IMR-90 (cell line): ENCODE measurements around the gene FGGY. TPM values are rescaled to one million over a fixed set of nuclear protein-coding genes. Genes with fewer than 3 reads are reported as not detected.
A peak's percentile ranks its signal among the peaks of the same experiment; 100 is the strongest.

Source experiments
- ATAC-seq: fragments of 200-7000 bp; cut with Tn5 transposase; 2 replicates; pipeline ENCODE4 v1.9.1; 2020; ENCODE audit warnings: low read depth, mild to moderate bottlenecking, moderate library complexity
- BruUV-seq: library from RNA; stranded (reverse); fragments of 400-500 nt; replicated peaks from 2 replicates; lab custom pipeline; 2021; lab: Mats Ljungman, UMichigan
- CTCF ChIA-PET: fragments of 300-600 bp; formaldehyde crosslinking; extraction: SDS; loops from one replicate; lab custom pipeline; 2021; ENCODE audit warnings: antibody characterized with exemption; lab: Yijun Ruan, JAX
- POLR2A ChIA-PET: fragments of 300-600 bp; sonication (Branson Sonifier 250); formaldehyde crosslinking; loops from one replicate; lab custom pipeline; 2022; ENCODE audit warnings: antibody characterized with exemption; ENCODE audit not compliant: unreplicated experiment; lab: Charles Lee
- DNase-seq: peaks from one replicate; pipeline ENCODE4 v3.0.0; 2013
- H2AFZ ChIP-seq: replicated peaks from 2 replicates; pipeline ENCODE3; 2013; ENCODE audit warnings: low read length, mild to moderate bottlenecking; ENCODE audit not compliant: poor library complexity
- H2AK5ac ChIP-seq: 2 replicates; pipeline ENCODE4 v1.6.1; 2013; ENCODE audit warnings: low read depth, low read length, inconsistent platforms
- H2AK9ac ChIP-seq: replicated peaks from 2 replicates; pipeline ENCODE3; 2013; ENCODE audit warnings: mild to moderate bottlenecking, low read depth, low read length, moderate library complexity; ENCODE audit not compliant: poor library complexity
- H2BK120ac ChIP-seq: 2 replicates; pipeline ENCODE4 v1.6.1; 2013; ENCODE audit warnings: low read depth, low read length, inconsistent platforms
- H2BK15ac ChIP-seq: 3 replicates; pipeline ENCODE4 v1.6.1; 2013; ENCODE audit warnings: low read depth, low read length, inconsistent platforms
- H2BK20ac ChIP-seq: 2 replicates; pipeline ENCODE4 v1.6.1; 2013; ENCODE audit warnings: low read depth, mild to moderate bottlenecking, inconsistent platforms, low read length, moderate library complexity
- H2BK5ac ChIP-seq: 2 replicates; pipeline ENCODE4 v1.6.1; 2013; ENCODE audit warnings: mild to moderate bottlenecking, low read depth, low read length, inconsistent platforms; ENCODE audit not compliant: poor library complexity, severe bottlenecking
- H3K14ac ChIP-seq: replicated peaks from 2 replicates; pipeline ENCODE4 v1.6.1; 2013; ENCODE audit warnings: low read depth, low read length, inconsistent platforms
- H3K18ac ChIP-seq: 2 replicates; pipeline ENCODE4 v1.6.1; 2013; ENCODE audit warnings: low read depth, low read length, control low read depth
- H3K23ac ChIP-seq: 2 replicates; pipeline ENCODE4 v1.6.1; 2013; ENCODE audit warnings: low read depth, low read length, inconsistent platforms
- H3K27ac ChIP-seq: 2 replicates; pipeline ENCODE4 v1.5.1; 2013; ENCODE audit warnings: mild to moderate bottlenecking, control low read depth, low read length; ENCODE audit not compliant: insufficient read depth
- H3K27me3 ChIP-seq: 2 replicates; pipeline ENCODE4 v1.6.1; 2013; ENCODE audit warnings: low read length; ENCODE audit not compliant: control insufficient read depth, insufficient read depth
- H3K36me3 ChIP-seq: 2 replicates; pipeline ENCODE4 v1.6.1; 2013; ENCODE audit warnings: low read length, mixed read lengths; ENCODE audit not compliant: control insufficient read depth, insufficient read depth
- H3K4ac ChIP-seq: 2 replicates; pipeline ENCODE4 v1.6.1; 2013; ENCODE audit warnings: low read depth, low read length, inconsistent platforms
- H3K4me1 ChIP-seq: 2 replicates; pipeline ENCODE4 v1.6.1; 2013; ENCODE audit warnings: low read length, mixed read lengths; ENCODE audit not compliant: control insufficient read depth, insufficient read depth
- H3K4me2 ChIP-seq: 2 replicates; pipeline ENCODE4 v1.6.1; 2013; ENCODE audit warnings: low read depth, mild to moderate bottlenecking, control low read depth, low read length, moderate library complexity
- H3K4me3 ChIP-seq: 2 replicates; pipeline ENCODE4 v1.5.1; 2013; ENCODE audit warnings: low read depth, mild to moderate bottlenecking, control low read depth, low read length, moderate library complexity; ENCODE audit not compliant: insufficient read depth
- H3K56ac ChIP-seq: 2 replicates; pipeline ENCODE4 v1.6.1; 2013; ENCODE audit warnings: low read length, inconsistent platforms; ENCODE audit not compliant: insufficient read depth; ENCODE audit errors: extremely low read depth
- H3K79me1 ChIP-seq, 2 experiments: 2 replicates each; pipeline ENCODE4 v1.6.1; 2013; ENCODE audit warnings: low read length in 2 of 2, inconsistent platforms in 1 of 2, low read depth in 1 of 2
- H3K9ac ChIP-seq: 2 replicates; pipeline ENCODE4 v1.6.1; 2013; ENCODE audit warnings: low read depth, low read length, control low read depth
- H3K9me1 ChIP-seq: 2 replicates; pipeline ENCODE4 v1.6.1; 2013; ENCODE audit warnings: low read length, inconsistent platforms; ENCODE audit not compliant: insufficient read depth
- H3K9me3 ChIP-seq: 2 replicates; pipeline ENCODE4 v1.6.1; 2013; ENCODE audit warnings: low read length; ENCODE audit not compliant: control insufficient read depth, insufficient read depth
- H4K20me1 ChIP-seq: 2 replicates; pipeline ENCODE4 v1.6.1; 2013; ENCODE audit warnings: low read length, inconsistent platforms; ENCODE audit not compliant: insufficient read depth
- H4K5ac ChIP-seq: 2 replicates; pipeline ENCODE4 v1.6.1; 2013; ENCODE audit warnings: mild to moderate bottlenecking, low read depth, low read length, control low read depth
- H4K8ac ChIP-seq, 2 experiments: 2 replicates each; pipeline ENCODE4 v1.6.1; 2013; ENCODE audit warnings: low read depth in 2 of 2, low read length in 2 of 2, control low read depth in 1 of 2, inconsistent platforms in 1 of 2
- H4K91ac ChIP-seq: 2 replicates; pipeline ENCODE4 v1.6.1; 2013; ENCODE audit warnings: low read depth, low read length, inconsistent platforms; ENCODE audit not compliant: insufficient read depth
- BHLHE40 ChIP-seq: fragments of 150-350 bp; IDR thresholded peaks from 2 replicates; pipeline ENCODE4 v1.6.1; 2016; ENCODE audit warnings: mild to moderate bottlenecking, low read depth, low read length
- CEBPB ChIP-seq: IDR thresholded peaks from 2 replicates; pipeline ENCODE4 v1.6.1; 2012; ENCODE audit warnings: low read depth, low read length, improper control_type of control experiment
- CHD1 ChIP-seq: IDR thresholded peaks from 2 replicates; pipeline ENCODE4 v1.6.1; 2012; ENCODE audit warnings: low read depth, low read length, improper control_type of control experiment
- ELK1 ChIP-seq: fragments of 150-350 bp; IDR thresholded peaks from 2 replicates; pipeline ENCODE4 v1.6.1; 2016; ENCODE audit warnings: low read depth, mild to moderate bottlenecking, low read length, moderate library complexity, borderline replicate concordance
- FOS ChIP-seq: fragments of 150-350 bp; IDR thresholded peaks from 2 replicates; pipeline ENCODE4 v1.6.1; 2016; ENCODE audit warnings: low read depth, low read length
- MAFK ChIP-seq: IDR thresholded peaks from 2 replicates; pipeline ENCODE4 v1.6.1; 2012; ENCODE audit warnings: low read depth, low read length, improper control_type of control experiment
- MAZ ChIP-seq: IDR thresholded peaks from 2 replicates; pipeline ENCODE4 v1.6.1; 2012; ENCODE audit warnings: low read depth, mild to moderate bottlenecking, low read length, improper control_type of control experiment, moderate library complexity, borderline replicate concordance
- POLR2A ChIP-seq: IDR thresholded peaks from 2 replicates; pipeline ENCODE4 v1.6.1; 2012; ENCODE audit warnings: mild to moderate bottlenecking, low read depth, low read length
- RAD21 ChIP-seq: IDR thresholded peaks from 2 replicates; pipeline ENCODE4 v1.6.1; 2012; ENCODE audit warnings: low read length, improper control_type of control experiment
- RCOR1 ChIP-seq: IDR thresholded peaks from 2 replicates; pipeline ENCODE4 v1.6.1; 2012; ENCODE audit warnings: mild to moderate bottlenecking, low read length, improper control_type of control experiment; ENCODE audit not compliant: insufficient replicate concordance
- RFX5 ChIP-seq: IDR thresholded peaks from 2 replicates; pipeline ENCODE4 v1.8.0; 2012; ENCODE audit warnings: low read depth, mild to moderate bottlenecking, low read length, moderate library complexity
- WGBS, 2 experiments: methylation state at CpG; one replicate each; pipeline versions ENCODE4 v1.1.5 to v1.1.7; 2013; ENCODE audit warnings: missing lambda C conversion rate in 2 of 2; ENCODE audit not compliant: insufficient read length in 1 of 2; ENCODE audit errors: extremely low coverage in 2 of 2; 5-methylcytosine and 5-hydroxymethylcytosine counted together
- dilution Hi-C: fragments of 300-500 bp; cut with HindIII; formaldehyde crosslinking; loops from one replicate; pipeline ENCODE4 v1.14.3; 2018; ENCODE audit warnings: low sequenced_read_pairs; ENCODE audit not compliant: unreplicated experiment
- in situ Hi-C: fragments of 300-500 bp; cut with MboI; formaldehyde crosslinking; loops from 3 replicates; pipeline ENCODE4 v1.14.3; 2019; ENCODE audit warnings: low sequenced_read_pairs, inconsistent platforms, mixed read lengths
- intact Hi-C: fragments of 100-400 bp; cut with micrococcal nuclease; formaldehyde crosslinking; loops from 2 replicates; pipeline ENCODE4 v1.10.0; 2022
- polyA plus RNA-seq, 3 experiments: library from polyadenylated mRNA; depleted of rRNA; stranded (reverse); fragments of >200 nt; gene quantifications; 2 replicates each; pipeline ENCODE4 v1.2.3, GENCODE V29; 2012; ENCODE audit warnings: low replicate concordance in 1 of 3
- total RNA-seq: library from RNA; depleted of rRNA; stranded (reverse); fragments of >200 nt; gene quantifications from 2 replicates; pipeline ENCODE4 v1.2.3, GENCODE V29; 2012
- TF ChIP-seq, protein P1 (sequence below): conservative IDR thresholded peaks from 2 replicates; pipeline ENCODE4 v1.5.1; 2012; ENCODE audit warnings: mild to moderate bottlenecking, low read depth, low read length, improper control_type of control experiment

FGGY gene
- total and polyA plus RNA-seq, 2 of the 4 experiments (the other 2 are of a cell fraction), result 5.6 to 14.0 TPM

DNA sequence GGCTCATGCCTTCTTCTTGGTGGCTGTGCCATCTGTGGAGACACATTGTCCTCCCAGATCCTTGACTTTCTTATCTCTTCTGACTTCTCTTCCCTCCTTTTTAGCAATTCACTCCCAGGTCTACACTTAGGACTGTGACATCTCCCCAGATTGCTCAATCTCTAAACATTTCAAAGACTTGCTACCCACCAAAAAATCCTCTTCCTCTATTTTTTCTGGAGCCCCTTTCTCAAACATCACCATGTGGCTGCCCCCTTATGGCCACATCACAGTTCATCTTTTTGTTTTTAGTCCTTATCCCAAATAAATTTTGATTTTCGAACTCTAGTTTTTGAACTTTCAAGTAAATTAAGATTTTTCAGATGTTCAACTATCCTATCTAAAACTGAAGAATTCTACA lies 369.2 kb downstream of the FGGY start:
- intact Hi-C loops, result no loop called here
- ChIA-PET CTCF (no interaction called here), POLR2A (no interaction called here)
- no peak overlapping the region for H3K14ac ChIP-seq
- H2BK15ac ChIP-seq, result no peak overlapping the region
- H3K56ac ChIP-seq, result no peak overlapping the region
- H3K9me3 ChIP-seq, result no peaks in the 10 kb centered on the region
- H2BK120ac ChIP-seq, result no peak overlapping the region
- no peak overlapping the region for H4K5ac ChIP-seq
- ATAC-seq (no peak), DNase-seq (no peak)
- TF ChIP-seq ELK1 (no peak), RCOR1 (no peak), MAFK (no peak), BHLHE40 (no peak), CHD1 (no peak), RFX5 (no peak), RAD21 (no peak), POLR2A (no peak), FOS (no peak), CEBPB (peak; percentile 42; the same call in 1 of the 2 replicates), MAZ (no peak)
- TF ChIP-seq, protein P1, sequence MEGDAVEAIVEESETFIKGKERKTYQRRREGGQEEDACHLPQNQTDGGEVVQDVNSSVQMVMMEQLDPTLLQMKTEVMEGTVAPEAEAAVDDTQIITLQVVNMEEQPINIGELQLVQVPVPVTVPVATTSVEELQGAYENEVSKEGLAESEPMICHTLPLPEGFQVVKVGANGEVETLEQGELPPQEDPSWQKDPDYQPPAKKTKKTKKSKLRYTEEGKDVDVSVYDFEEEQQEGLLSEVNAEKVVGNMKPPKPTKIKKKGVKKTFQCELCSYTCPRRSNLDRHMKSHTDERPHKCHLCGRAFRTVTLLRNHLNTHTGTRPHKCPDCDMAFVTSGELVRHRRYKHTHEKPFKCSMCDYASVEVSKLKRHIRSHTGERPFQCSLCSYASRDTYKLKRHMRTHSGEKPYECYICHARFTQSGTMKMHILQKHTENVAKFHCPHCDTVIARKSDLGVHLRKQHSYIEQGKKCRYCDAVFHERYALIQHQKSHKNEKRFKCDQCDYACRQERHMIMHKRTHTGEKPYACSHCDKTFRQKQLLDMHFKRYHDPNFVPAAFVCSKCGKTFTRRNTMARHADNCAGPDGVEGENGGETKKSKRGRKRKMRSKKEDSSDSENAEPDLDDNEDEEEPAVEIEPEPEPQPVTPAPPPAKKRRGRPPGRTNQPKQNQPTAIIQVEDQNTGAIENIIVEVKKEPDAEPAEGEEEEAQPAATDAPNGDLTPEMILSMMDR, result peak; percentile 32
- no peak overlapping the region for H3K18ac ChIP-seq
- H2AK9ac ChIP-seq, result no peak overlapping the region
- H3K9ac ChIP-seq, result no peak overlapping the region
- H4K20me1 ChIP-seq, result no peaks in the 10 kb centered on the region
- no peak overlapping the region for H2BK5ac ChIP-seq
- in situ Hi-C loops, result no loop called here
- H3K79me1 ChIP-seq, result no peaks in the 10 kb centered on the region
- H3K36me3 ChIP-seq, result no peaks in the 10 kb centered on the region; the same call in 1 of the 2 replicates
- H3K4me2 ChIP-seq, result no peak overlapping the region
- H3K4me1 ChIP-seq, result peaks cover 6% of the 10 kb centered on the region
- H3K4ac ChIP-seq, result no peak overlapping the region
- H2AK5ac ChIP-seq, result no peak overlapping the region
- WGBS, 2 experiments, result no CpG with 5 or more reads among the region's 1 CpG
- H3K27me3 ChIP-seq, result no peaks in the 10 kb centered on the region
- H3K23ac ChIP-seq, result no peak overlapping the region
- H3K27ac ChIP-seq, result no peak overlapping the region
- no peak overlapping the region for H4K8ac ChIP-seq
- H2BK20ac ChIP-seq, result no peak overlapping the region
- no TSS peak for BruUV-seq
- no peak overlapping the region for H3K4me3 ChIP-seq
- H3K9me1 ChIP-seq, result no peaks in the 10 kb centered on the region
- no peak overlapping the region for H4K91ac ChIP-seq
- dilution Hi-C loops, result no loop called here
- H2AFZ ChIP-seq, result no peak overlapping the region
